Skeletal muscle tissue (tissue), 4 donors: Measurements from ENCODE around the gene SOX6. TPM values are rescaled to one million over a fixed set of nuclear protein-coding genes. Genes with fewer than 3 reads are reported as not detected.

Experiments
- H3K27ac ChIP-seq: one replicate; pipeline ENCODE4 v1.7.0; 2013; ENCODE audit warnings: mild to moderate bottlenecking, low read depth, low read length, inconsistent platforms
- H3K27me3 ChIP-seq, 3 donors: one replicate each; pipeline ENCODE4 v1.7.0; 2013; ENCODE audit warnings: low read length in 3 of 3; ENCODE audit not compliant: control insufficient read depth in 3 of 3, insufficient read depth in 3 of 3
- H3K36me3 ChIP-seq, 3 donors: one replicate each; pipeline ENCODE4 v1.7.0; 2013; ENCODE audit warnings: low read length in 3 of 3; ENCODE audit not compliant: control insufficient read depth in 3 of 3, insufficient read depth in 3 of 3
- H3K4me1 ChIP-seq, 3 donors: one replicate each; pipeline ENCODE4 v1.7.0; 2013; ENCODE audit warnings: low read length in 3 of 3, mild to moderate bottlenecking in 3 of 3; ENCODE audit not compliant: control insufficient read depth in 3 of 3, insufficient read depth in 3 of 3
- H3K4me3 ChIP-seq, 3 donors: one replicate each; pipeline ENCODE4 v1.7.0; 2013; ENCODE audit warnings: low read length in 3 of 3
- H3K9ac ChIP-seq, 3 donors: one replicate each; pipeline ENCODE4 v1.7.0; 2013; ENCODE audit warnings: low read length in 3 of 3, mild to moderate bottlenecking in 3 of 3, moderate library complexity in 2 of 3, low read depth in 1 of 3
- H3K9me3 ChIP-seq, 3 donors: one replicate each; pipeline ENCODE4 v1.7.0; 2013; ENCODE audit warnings: low read length in 3 of 3; ENCODE audit not compliant: control insufficient read depth in 3 of 3
- total RNA-seq: library from RNA; depleted of rRNA; stranded (reverse); fragments of >200 nt; gene quantifications from one replicate; pipeline ENCODE4 v1.2.3, GENCODE V29; 2014
- donor health status: Osteomylitis.

SOX6 gene
- total RNA-seq, 1 donor from 2014 or later, result 50.1 TPM

DNA sequence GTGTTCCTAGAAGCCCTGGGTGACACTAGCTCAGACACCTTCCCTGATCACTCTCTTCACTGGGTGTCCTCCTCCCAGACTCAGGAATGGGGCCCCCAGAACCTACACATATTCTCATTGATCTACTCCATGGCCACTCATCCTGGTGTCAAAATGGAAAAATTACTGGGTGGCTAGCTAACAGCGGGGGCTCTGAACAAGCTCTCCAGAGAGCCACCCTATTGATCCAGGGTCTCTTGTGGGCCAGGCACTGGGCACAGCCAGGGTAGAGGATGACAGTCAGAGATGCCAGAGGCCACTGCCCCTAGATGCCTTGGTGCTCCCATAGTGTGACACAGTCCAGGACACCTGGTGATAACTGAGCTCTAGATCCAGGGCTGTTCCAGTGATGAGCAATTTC lies 393.1 kb downstream of the SOX6 start:
- Histone ChIP-seq H3K4me3 (no peak overlapping the region), H3K27me3 (no peaks in the 10 kb centered on the region), H3K36me3 (no peaks in the 10 kb centered on the region), H3K4me1 (peaks cover 14 to 26% (median 15%) of the 10 kb centered on the region in 3 donors), H3K9ac (no peak overlapping the region), H3K9me3 (no peaks in the 10 kb centered on the region), H3K27ac (no peak overlapping the region)

DNA sequence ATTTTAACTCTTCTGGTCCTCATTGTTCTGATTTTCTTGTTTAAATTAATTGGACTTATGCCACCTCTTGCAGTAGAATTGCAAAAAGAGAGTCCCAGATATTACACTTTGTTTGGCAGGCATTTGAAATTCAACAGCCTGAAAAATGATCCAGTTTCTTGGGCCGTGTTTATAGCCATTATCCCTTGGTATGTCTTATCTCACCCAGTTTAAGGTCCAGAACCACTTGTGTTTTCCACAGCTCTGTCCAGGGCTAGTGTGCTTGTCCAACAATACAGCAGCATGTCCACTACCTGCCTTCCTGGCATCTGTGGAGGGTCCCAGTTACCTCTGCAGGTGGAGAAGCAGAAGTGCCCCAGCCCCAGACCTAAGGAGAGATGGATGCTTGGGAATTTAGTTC lies 397.4 kb downstream of the SOX6 start:
- no peaks in the 10 kb centered on the region for H3K27me3 ChIP-seq
- H3K4me3 ChIP-seq, result no peak overlapping the region
- no peak overlapping the region for H3K27ac ChIP-seq
- H3K36me3 ChIP-seq, result no peaks in the 10 kb centered on the region
- no peaks in the 10 kb centered on the region for H3K9me3 ChIP-seq
- no peak overlapping the region for H3K9ac ChIP-seq
- peaks cover 0 to 5% (median 0%) of the 10 kb centered on the region in 3 donors for H3K4me1 ChIP-seq

DNA sequence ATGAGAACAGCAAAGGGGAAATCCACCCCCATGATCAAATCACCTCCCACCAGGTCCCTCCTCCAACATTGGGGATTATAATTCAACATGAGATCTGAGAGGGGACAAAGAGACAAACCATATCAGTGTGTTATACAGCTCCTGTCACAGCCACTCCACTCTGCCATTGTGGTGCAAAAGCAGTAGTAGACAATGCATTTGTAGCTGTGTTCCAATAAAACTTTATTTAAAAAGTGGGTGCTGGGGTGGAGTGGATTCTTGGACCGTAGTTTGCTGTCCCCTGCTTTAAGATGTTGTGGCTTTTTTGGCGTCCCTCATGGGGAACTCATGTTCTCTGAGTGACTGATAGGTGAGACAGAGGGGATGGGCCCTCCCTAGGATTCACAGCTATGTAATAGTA lies 399.1 kb downstream of the SOX6 start:
- H3K27ac ChIP-seq, result no peak overlapping the region
- H3K27me3 ChIP-seq, result no peaks in the 10 kb centered on the region
- no peak overlapping the region for H3K9ac ChIP-seq
- H3K9me3 ChIP-seq, result no peaks in the 10 kb centered on the region
- no peaks in the 10 kb centered on the region for H3K36me3 ChIP-seq
- H3K4me3 ChIP-seq, result no peak overlapping the region
- H3K4me1 ChIP-seq, result peaks cover 0 to 5% (median 0%) of the 10 kb centered on the region in 3 donors

DNA sequence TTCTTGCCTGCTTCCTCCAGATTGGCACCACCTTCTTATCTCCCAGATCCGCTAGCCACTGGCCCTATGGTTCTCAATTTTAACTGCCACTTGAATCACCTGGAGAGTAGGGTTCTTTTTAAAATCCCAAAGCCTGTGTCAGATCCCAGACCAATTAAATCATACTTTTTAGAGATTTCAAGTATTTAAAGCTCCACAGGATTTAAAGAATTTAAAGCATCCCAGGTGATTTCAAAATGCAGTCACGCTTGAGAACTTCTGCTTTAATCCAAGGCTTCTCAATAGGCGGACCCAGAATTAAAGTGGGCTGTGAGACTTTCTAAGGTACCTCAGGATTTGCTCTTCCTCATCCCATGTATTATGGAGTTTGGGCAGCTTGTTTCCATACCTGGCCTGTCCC lies 400.0 kb downstream of the SOX6 start:
- Histone ChIP-seq H3K27ac (no peak overlapping the region), H3K4me3 (no peak overlapping the region), H3K9ac (no peak overlapping the region), H3K9me3 (no peaks in the 10 kb centered on the region), H3K4me1 (peaks cover 0 to 5% (median 0%) of the 10 kb centered on the region in 3 donors), H3K27me3 (no peaks in the 10 kb centered on the region), H3K36me3 (no peaks in the 10 kb centered on the region)

DNA sequence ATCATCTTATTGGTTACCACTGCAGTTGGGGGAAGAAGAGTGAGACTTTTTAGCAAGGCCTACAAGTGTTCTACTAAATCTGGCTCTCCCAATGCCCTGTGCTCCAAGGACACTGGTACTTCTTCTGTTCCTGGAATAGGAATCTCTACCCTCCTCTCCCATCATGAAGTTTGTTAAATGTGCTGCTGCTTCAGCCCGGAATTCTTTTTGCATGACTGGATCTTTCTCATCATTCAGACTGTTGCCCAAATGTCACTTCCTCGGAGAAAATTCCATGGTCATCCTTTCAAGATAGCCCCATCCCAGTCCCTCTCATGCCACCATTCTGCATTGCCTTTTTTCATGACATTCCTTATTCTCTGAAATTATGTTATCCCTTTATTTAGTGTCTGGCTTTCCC lies 400.8 kb downstream of the SOX6 start:
- Histone ChIP-seq H3K9me3 (no peaks in the 10 kb centered on the region), H3K27me3 (no peaks in the 10 kb centered on the region), H3K27ac (no peak overlapping the region), H3K9ac (no peak overlapping the region), H3K4me1 (peaks cover 0 to 5% (median 0%) of the 10 kb centered on the region in 3 donors), H3K36me3 (no peaks in the 10 kb centered on the region), H3K4me3 (no peak overlapping the region)

DNA sequence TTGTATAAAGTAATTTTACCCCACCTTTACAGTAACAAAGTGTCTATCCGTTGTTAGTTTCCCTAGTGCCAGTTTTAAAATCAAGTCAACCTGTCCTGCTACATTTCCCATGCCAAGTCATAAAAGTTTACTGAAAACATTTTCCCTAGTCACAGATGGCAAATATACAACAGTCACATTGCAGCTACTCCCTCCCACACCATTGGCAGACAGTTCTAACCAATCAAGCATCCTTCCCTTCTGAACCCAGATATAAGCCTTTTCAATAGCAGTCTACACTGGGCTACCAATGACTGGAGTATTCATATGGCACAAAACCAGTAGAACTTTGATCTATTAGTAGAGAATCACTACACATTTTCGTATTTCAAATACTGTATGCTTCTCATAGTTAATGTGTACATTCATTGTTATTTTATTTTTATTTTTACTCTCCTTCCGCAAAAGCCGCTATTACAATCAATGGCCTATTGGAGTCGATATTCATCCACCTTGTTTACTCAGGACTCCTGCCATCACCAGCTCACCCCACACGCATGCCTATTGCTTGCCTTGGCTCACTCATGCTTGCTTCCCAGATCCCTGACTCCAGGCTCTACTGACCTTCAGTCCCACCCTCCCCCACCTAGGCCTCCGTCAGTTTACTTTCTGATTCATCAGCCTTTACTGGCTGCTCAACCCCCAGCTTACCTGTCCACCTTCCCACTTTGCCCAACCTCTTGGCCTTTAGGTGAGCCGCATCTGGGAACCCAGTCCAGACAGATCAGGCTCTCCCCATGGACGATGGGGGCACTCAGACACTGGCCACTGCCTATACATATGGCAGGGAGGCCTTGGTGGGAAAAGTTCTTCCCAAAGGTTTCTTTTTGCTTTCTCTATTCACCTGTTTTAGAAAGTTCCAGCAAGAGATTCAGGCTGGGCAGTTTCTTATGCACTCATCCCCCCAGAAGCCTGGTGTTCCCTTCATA lies 408.4 kb downstream of the SOX6 start:
- Histone ChIP-seq H3K27me3 (no peaks in the 10 kb centered on the region), H3K36me3 (no peaks in the 10 kb centered on the region), H3K27ac (no peak overlapping the region), H3K9ac (no peak overlapping the region), H3K4me1 (no peaks in the 10 kb centered on the region), H3K9me3 (peaks cover 0 to 3% (median 0%) of the 10 kb centered on the region in 3 donors), H3K4me3 (no peak overlapping the region)

DNA sequence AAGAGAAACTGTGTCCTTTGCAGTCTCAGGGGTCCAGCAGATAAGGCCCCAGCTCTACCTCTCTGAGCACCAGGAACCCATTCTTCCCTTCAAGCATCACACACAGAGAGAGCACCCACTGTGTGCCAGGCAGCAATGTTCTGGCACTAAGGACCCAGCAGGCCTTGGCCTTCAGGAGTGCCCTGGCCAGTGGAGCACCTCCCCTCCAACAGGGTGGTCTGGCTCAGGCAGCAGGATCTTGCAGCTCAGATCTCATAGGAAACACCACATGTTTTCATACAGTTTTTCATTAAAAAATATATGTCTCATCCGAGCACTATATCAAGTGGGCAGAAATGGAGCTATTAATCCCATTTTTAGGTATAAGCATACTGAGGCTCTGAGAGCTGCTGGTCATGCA lies 410.6 kb downstream of the SOX6 start:
- no peaks in the 10 kb centered on the region for H3K27me3 ChIP-seq
- no peaks in the 10 kb centered on the region for H3K36me3 ChIP-seq
- peaks cover 0 to 3% (median 0%) of the 10 kb centered on the region in 3 donors for H3K9me3 ChIP-seq
- peaks cover 0 to 6% (median 2%) of the 10 kb centered on the region in 3 donors for H3K4me1 ChIP-seq
- no peak overlapping the region for H3K9ac ChIP-seq
- H3K4me3 ChIP-seq, result no peak overlapping the region
- H3K27ac ChIP-seq, result no peak overlapping the region

DNA sequence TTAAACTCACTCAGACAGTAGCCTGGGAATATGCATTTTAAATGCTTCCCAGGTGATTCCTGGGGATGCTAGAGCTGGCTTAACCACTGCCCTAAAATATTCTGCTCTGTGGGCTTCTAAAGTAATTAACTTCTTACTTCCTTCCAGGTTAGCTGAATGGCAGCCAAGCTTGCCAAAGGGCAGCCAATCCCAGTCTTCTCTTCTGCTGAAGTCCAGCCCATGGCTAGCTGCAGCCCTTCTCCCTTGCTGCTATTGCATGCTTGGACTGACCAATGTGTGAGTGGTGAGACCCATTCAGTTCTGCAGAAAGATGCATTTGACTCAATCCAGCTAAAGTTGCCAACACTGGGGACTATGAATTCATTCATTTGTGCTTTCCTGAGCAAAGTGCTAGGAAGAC lies 411.9 kb downstream of the SOX6 start:
- peaks cover 0 to 6% (median 2%) of the 10 kb centered on the region in 3 donors for H3K4me1 ChIP-seq
- no peak overlapping the region for H3K4me3 ChIP-seq
- H3K36me3 ChIP-seq, result no peaks in the 10 kb centered on the region
- no peaks in the 10 kb centered on the region for H3K27me3 ChIP-seq
- H3K9ac ChIP-seq, result no peak overlapping the region
- peaks cover 0 to 3% (median 0%) of the 10 kb centered on the region in 3 donors for H3K9me3 ChIP-seq
- H3K27ac ChIP-seq, result no peak overlapping the region

DNA sequence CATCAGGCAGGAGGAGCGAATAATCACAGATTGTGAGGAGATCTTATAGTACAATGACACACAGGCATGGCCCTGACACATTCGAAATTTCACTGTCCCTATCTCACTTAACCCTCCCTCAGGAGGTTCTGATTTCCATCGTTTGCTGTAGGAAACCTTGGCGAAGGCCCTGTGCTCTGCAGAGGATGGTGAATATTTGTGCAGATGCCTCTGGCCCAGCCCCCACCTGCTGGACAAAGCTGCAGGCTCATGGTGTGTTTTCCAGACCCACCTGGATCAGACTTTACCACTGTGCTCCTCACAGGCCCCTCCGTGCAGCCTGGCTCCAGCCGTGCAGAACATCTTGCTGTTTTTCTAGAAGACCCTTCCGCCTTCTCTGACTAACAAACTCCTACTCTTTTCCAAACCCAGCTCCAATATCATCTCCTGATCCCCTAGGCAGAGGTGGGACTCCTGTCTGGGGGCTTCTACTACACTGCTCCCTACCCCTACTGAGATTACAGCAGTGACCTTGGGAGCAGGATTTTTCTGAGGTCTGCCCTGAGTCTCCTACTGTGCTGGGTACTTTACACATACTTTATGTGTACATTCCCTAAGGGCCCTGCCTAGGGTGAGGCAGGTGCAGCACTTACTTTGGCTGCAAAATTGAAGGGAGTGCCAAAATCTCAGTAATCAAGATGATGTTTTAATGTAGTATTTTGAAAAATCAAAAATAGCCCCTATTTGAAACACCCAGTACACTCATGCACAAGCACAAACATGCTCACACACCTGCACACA lies 412.7 kb downstream of the SOX6 start:
- Histone ChIP-seq H3K9ac (no peak overlapping the region), H3K36me3 (no peaks in the 10 kb centered on the region), H3K27me3 (no peaks in the 10 kb centered on the region), H3K4me3 (no peak overlapping the region), H3K27ac (no peak overlapping the region), H3K4me1 (peaks cover 0 to 6% (median 2%) of the 10 kb centered on the region in 3 donors), H3K9me3 (peaks cover 0 to 3% (median 0%) of the 10 kb centered on the region in 3 donors)

DNA sequence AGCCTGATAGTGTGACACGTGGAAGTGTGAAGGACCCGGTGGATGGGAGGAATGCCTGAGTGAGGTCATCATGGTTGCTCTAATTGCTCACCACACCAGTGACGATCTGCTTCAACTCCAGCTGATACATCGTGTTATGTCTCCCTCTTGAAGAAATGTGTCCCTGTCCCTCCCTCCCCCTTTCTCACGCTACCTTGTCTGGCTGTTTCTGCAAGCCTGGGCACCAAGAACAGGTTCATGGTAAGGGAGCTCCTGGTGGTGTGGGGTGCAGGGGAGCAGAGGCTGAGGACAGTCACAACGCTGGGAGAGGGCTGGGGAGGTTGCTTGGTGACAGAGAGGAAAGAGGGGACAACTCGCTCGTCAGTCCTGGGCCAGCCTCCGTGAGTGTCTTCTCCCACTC lies 413.4 kb downstream of the SOX6 start:
- H3K9me3 ChIP-seq, result peaks cover 0 to 3% (median 0%) of the 10 kb centered on the region in 3 donors
- H3K4me3 ChIP-seq, result no peak overlapping the region
- H3K27me3 ChIP-seq, result no peaks in the 10 kb centered on the region
- no peak overlapping the region for H3K27ac ChIP-seq
- no peaks in the 10 kb centered on the region for H3K36me3 ChIP-seq
- no peak overlapping the region for H3K9ac ChIP-seq
- H3K4me1 ChIP-seq, result peaks cover 0 to 6% (median 2%) of the 10 kb centered on the region in 3 donors
